SH-SY5Y (cell line): ENCODE measurements around the gene CNGB1.

Experiments used
- GATA2 ChIP-seq: IDR thresholded peaks from 2 replicates; pipeline ENCODE4 v1.6.1; 2011; ENCODE audit warnings: mild to moderate bottlenecking, low read depth, low read length
- GATA3 ChIP-seq: IDR thresholded peaks from 2 replicates; pipeline ENCODE4 v1.6.1; 2011; ENCODE audit warnings: low read depth, mild to moderate bottlenecking, low read length, moderate library complexity

DNA sequence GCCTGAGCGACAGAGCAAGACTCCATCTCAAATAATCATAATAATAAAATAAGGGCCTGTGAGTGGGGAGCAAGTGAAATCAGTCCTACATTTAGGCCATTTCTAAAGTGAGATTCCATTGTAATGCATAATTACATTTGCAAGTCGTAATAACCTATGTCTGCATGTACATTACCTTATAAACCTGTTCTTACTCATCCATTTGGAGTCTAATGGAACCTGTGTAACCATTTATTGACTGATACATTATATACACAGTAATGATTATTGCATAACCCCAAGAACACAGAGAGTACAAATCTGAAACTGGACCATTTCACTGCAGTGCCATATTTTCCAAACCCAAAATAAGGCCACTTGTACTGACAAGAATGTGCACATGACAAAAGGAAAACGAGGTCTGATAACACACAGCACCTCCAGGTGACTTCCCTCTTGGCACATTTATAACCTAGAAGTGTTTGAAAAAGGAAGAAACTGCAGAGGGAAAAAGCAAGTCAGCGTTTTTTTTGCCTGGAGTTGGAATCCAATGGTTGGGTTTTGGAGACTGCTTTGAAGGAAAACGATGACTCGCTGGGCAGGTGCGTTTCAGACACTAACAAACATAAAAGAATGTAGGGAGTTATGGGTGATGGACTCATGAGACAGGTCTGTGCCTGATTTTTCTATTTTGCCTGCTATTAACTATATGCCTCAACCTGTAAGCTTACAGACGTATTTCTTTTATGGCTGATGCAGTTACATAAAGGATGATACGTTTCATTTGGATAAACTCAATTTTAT is 105.0 kb downstream of the CNGB1 start:
- no peak for TF ChIP-seq GATA3
- no peak for TF ChIP-seq GATA2
